T-helper 2 cell (primary cell): ENCODE measurements around the gene EDN1.
A peak's percentile ranks its signal among the peaks of the same experiment; 100 is the strongest.

Experiments
- DNase-seq, 5 experiments: peaks; one replicate each; pipeline versions ENCODE4 v3.0.0 to v3.0.0-alpha.2; 2012 to 2022
- total RNA-seq, 2 donors: gene quantifications; one replicate each; lab custom pipeline; 2026; lab: John Stamatoyannopoulos, UW

Gene EDN1
- total RNA-seq: 0.31 to 1.1 reads per million in 2 donors

GRCh38 chr6:12289933-12290820 is at the start of gene EDN1:
Gene EDN1 (plus strand): TSS chr6:12290361. CDS start chr6:12290630, 269 bp downstream.
- DNase-seq: peak in 3 of 5 experiments; percentile 12 to 72 (median 37)

GRCh38 chr6:12241493-12242175 is 48.5 kb upstream of the EDN1 start:
- DNase-seq: no peak

- no peak for DNase-seq
These were observed 47.0 kb upstream of the EDN1 start for GRCh38 chr6:12243169-12243568.

GRCh38 chr6:12245360-12245759 is 44.8 kb upstream of the EDN1 start:
- DNase-seq: no peak

- DNase-seq: no peak
These were observed 44.1 kb upstream of the EDN1 start for GRCh38 chr6:12245763-12246718.

GRCh38 chr6:12246900-12247299 is 43.3 kb upstream of the EDN1 start:
- DNase-seq: no peak

- no peak for DNase-seq
These were observed 40.4 kb upstream of the EDN1 start for GRCh38 chr6:12249541-12250382.

- no peak for DNase-seq
These were observed 39.8 kb upstream of the EDN1 start for GRCh38 chr6:12250383-12250770.

GRCh38 chr6:12254210-12254609 is 36.0 kb upstream of the EDN1 start:
- no peak for DNase-seq

GRCh38 chr6:12258191-12258590 is 32.0 kb upstream of the EDN1 start:
- no peak for DNase-seq

GRCh38 chr6:12258591-12259075 is 31.5 kb upstream of the EDN1 start:
- no peak for DNase-seq

- DNase-seq: no peak
These were observed 29.6 kb upstream of the EDN1 start for GRCh38 chr6:12260458-12261093.

GRCh38 chr6:12261502-12261901 is 28.7 kb upstream of the EDN1 start:
- no peak for DNase-seq

- DNase-seq: no peak
These were observed 27.7 kb upstream of the EDN1 start for GRCh38 chr6:12262236-12263061.

GRCh38 chr6:12263403-12263802 is 26.8 kb upstream of the EDN1 start:
- no peak for DNase-seq

GRCh38 chr6:12264671-12265070 is 25.5 kb upstream of the EDN1 start:
- DNase-seq: no peak

- DNase-seq: no peak
These were observed 24.9 kb upstream of the EDN1 start for GRCh38 chr6:12265296-12265695.

GRCh38 chr6:12265791-12266190 is 24.4 kb upstream of the EDN1 start:
- DNase-seq: no peak

- peak in 1 of 5 experiments; percentile 8 for DNase-seq
These were observed 23.6 kb upstream of the EDN1 start for GRCh38 chr6:12266571-12266970.

GRCh38 chr6:12269110-12269509 is 21.1 kb upstream of the EDN1 start:
- no peak for DNase-seq
